ENCODE data around the gene NTPCR.

DNA sequence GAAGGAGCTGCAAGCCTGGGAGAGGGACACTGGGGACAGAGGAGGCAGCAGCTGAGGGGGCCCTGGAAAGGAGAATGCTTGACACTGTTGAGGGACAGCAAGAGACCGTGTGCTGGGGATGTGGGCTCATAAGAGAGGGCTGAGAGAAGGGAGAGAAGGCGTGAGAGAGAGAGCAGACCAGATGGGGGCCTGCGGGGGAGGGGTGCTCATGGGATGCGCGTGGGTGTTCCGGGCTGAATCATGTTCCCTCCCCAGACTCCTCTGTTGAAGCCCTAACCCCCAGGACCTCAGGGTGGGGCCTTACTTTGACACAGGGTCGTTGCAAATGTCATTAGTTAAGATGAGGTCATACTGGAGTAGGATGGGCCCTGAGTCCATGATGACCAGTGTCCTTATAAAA, 40.8 kb downstream of the NTPCR start:
- TF ChIP-seq CTCF (IDR thresholded peaks at IDR 0.05), result no peak
- no peak for TF ChIP-seq POLR2A (IDR thresholded peaks at IDR 0.05)

Measured in prostate gland (tissue), 2 donors.